Mammary epithelial cell (primary cell): ENCODE results near the gene MLH1.

ENCODE experiments used
- EZH2 ChIP-seq: IDR thresholded peaks from 2 replicates; pipeline ENCODE4 v1.6.1; 2012; ENCODE audit warnings: low read length, inconsistent platforms, borderline replicate concordance
- TF ChIP-seq, protein P1 (sequence below), 2 donors: IDR thresholded peaks in 1 of 2; conservative IDR thresholded peaks in 1 of 2; 2 replicates each; pipeline ENCODE4 v1.5.1; 2011 to 2012; ENCODE audit warnings: inconsistent platforms in 2 of 2, low read length in 2 of 2, mild to moderate bottlenecking in 2 of 2, control low read depth in 1 of 2, low read depth in 1 of 2; ENCODE audit not compliant: insufficient read depth in 1 of 2; ENCODE audit errors: extremely low read depth in 1 of 2

DNA sequence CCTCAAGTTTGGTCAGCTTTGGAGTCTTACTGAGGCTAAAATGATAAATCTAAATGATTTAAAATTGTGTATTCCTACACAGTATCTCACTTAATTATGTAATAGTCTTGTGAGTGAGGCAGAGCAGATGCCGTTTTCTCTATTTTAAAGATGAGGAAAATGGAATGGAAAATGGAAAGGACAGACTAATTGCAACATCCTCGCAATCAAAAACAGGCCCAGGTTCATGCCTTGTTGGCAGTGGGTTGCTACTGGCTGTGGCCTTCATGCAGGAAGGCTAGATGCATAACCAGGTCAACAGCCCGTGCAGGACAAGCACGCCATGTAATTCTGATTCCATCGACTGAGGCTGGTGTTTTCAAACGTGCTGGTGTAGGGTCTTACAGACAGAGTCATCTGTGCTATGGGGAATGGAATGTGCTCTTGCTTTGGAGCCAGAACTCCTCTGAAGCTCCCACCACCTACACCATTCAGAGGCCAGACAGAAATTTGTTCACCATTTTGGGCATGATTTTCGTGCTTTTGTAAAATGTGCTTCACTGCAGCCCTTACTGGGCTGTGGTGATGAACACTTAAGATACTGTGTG is 37.9 kb downstream of the MLH1 start:
- TF ChIP-seq, protein P1, sequence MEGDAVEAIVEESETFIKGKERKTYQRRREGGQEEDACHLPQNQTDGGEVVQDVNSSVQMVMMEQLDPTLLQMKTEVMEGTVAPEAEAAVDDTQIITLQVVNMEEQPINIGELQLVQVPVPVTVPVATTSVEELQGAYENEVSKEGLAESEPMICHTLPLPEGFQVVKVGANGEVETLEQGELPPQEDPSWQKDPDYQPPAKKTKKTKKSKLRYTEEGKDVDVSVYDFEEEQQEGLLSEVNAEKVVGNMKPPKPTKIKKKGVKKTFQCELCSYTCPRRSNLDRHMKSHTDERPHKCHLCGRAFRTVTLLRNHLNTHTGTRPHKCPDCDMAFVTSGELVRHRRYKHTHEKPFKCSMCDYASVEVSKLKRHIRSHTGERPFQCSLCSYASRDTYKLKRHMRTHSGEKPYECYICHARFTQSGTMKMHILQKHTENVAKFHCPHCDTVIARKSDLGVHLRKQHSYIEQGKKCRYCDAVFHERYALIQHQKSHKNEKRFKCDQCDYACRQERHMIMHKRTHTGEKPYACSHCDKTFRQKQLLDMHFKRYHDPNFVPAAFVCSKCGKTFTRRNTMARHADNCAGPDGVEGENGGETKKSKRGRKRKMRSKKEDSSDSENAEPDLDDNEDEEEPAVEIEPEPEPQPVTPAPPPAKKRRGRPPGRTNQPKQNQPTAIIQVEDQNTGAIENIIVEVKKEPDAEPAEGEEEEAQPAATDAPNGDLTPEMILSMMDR (conservative IDR thresholded peaks at IDR 0.05 in 1 of 2, IDR thresholded peaks at IDR 0.05 in 1 of 2; ENCODE audit: extremely low read depth in 1 of 2, insufficient read depth in 1 of 2, low read depth in 1 of 2, low read length in 2 of 2) = no peak
- no peak for TF ChIP-seq EZH2
